GM19372 (cell line): ENCODE measurements around the gene FCRL6.

Source experiments
- ATAC-seq: cut with Tn5 transposase; IDR thresholded peaks from one replicate; pipeline ENCODE4 v1.9.1; 2021; ENCODE audit warnings: mild to moderate bottlenecking, low read depth, moderate library complexity; ENCODE audit not compliant: unreplicated experiment

The FCRL6 gene

GRCh38 chr1:159798893-159799292, 3.3 kb upstream of the FCRL6 start:
- ATAC-seq, result no peak

- ATAC-seq, result no peak
These were observed 2.6 kb upstream of the FCRL6 start for GRCh38 chr1:159799446-159799985.

- ATAC-seq, result no peak
These were observed 1.8 kb upstream of the FCRL6 start for GRCh38 chr1:159800177-159800930.

GRCh38 chr1:159803956-159804689, 2.0 kb downstream of the FCRL6 start:
- no peak for ATAC-seq

- ATAC-seq, result no peak
These were observed 2.8 kb downstream of the FCRL6 start for GRCh38 chr1:159804924-159805323.

GRCh38 chr1:159815926-159816325, 13.8 kb downstream of the FCRL6 start:
- ATAC-seq, result no peak

- no peak for ATAC-seq
These were observed 15.3 kb downstream of the FCRL6 start for GRCh38 chr1:159817276-159818041.

- peak; percentile 60 for ATAC-seq
These were observed 19.2 kb downstream of the FCRL6 start for GRCh38 chr1:159821171-159821867.

- no peak for ATAC-seq
These were observed 21.2 kb downstream of the FCRL6 start for GRCh38 chr1:159823406-159823805.

- no peak for ATAC-seq
These were observed 23.4 kb downstream of the FCRL6 start for GRCh38 chr1:159825564-159825963.

- ATAC-seq, result peak; percentile 51
These were observed 24.4 kb downstream of the FCRL6 start, which contains the start of gene SLAMF8 for GRCh38 chr1:159826441-159827101. Gene SLAMF8 (plus strand): TSS chr1:159826873. CDS start chr1:159826899, 26 bp downstream.

- ATAC-seq, result no peak
These were observed 24.9 kb downstream of the FCRL6 start for GRCh38 chr1:159827102-159827490.

GRCh38 chr1:159827549-159827948, 25.4 kb downstream of the FCRL6 start:
- ATAC-seq, result no peak

- no peak for ATAC-seq
These were observed 26.0 kb downstream of the FCRL6 start for GRCh38 chr1:159828176-159828575.

- no peak for ATAC-seq
These were observed 26.6 kb downstream of the FCRL6 start for GRCh38 chr1:159828581-159829272.

- ATAC-seq, result no peak
These were observed 27.1 kb downstream of the FCRL6 start for GRCh38 chr1:159829273-159829634.

GRCh38 chr1:159829822-159830465, 27.8 kb downstream of the FCRL6 start:
- no peak for ATAC-seq

GRCh38 chr1:159830722-159831121, 28.6 kb downstream of the FCRL6 start:
- ATAC-seq, result no peak
